Right renal cortex interstitium (tissue), 3 donors: ENCODE results near the gene SARDH. TPM values are rescaled to one million over a fixed set of nuclear protein-coding genes. Genes with fewer than 3 reads are reported as not detected.

Experiments used
- DNase-seq, 3 donors: peaks; one replicate each; pipeline ENCODE4 v3.0.0-alpha.2; 2013; ENCODE audit warnings: low read depth in 3 of 3, low spot score in 2 of 3
- polyA plus RNA-seq, 3 donors: library from polyadenylated mRNA; unstranded; fragments of 120-200 nt; gene quantifications; one replicate each; pipeline ENCODE4 v1.2.1, GENCODE V29; 2013; ENCODE audit not compliant: insufficient read length in 3 of 3

SARDH gene
- polyA plus RNA-seq, 3 donors = 7.9 to 9.5 (median 9.3) TPM

DNA sequence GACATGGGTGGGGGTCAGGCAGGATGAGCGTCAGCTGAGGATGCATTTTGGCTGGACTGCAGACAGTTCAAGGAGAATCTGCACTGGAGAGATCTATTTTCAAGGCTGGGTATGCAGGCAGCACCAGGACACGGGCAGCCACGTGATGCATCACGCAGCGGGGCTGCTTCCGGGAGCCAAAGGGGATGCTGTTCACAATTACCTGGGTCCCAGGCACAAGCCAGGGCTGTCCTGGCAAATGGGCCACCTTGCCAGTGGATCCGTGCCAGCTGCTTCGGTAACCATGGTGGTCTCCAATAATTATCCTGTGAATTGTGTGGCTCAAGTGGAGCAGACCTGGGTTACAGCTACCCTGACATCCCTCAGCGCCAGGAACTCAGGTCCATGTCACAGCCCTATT, 84.5 kb downstream of the SARDH start:
- DNase-seq = no peak

DNA sequence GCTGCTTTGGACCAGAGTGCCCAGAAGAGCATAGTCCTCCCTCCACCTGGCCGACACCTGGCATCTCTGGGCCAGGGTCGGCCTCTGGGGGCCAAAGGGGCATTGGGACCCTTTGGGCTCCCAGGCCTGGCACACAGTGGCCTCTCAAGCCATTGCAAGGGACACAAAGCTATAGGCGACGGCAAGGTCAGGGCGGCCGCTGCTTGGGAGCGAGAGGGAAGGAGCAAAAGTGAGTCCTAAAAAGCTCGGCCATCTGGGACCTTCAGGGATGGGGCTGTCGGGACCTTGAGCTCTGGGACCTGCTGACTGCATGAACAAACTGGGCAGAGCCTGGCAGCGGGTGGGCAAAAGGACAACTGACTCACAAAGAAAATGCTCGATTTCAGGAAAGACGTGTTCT, 88.1 kb downstream of the SARDH start:
- DNase-seq = no peak

DNA sequence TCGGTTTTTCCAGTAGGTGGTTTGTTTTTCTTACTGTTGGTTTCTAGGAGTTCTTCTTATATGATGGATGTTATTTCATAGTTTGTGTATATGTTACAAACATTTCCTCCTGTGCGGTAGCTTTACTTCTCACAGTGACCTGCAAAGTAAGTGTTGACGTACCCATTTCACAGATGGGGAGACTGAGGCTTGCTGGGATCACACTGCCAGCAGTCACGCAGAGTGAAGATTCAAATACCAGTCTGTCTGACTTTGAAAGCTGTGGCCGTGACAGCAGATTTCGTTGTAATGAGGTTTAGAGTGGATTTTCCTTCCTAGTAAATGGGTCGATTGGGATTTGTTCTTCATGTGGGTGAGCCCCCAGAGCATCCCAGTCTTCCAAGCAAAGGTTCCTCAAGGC, 89.0 kb downstream of the SARDH start:
- no peak for DNase-seq

DNA sequence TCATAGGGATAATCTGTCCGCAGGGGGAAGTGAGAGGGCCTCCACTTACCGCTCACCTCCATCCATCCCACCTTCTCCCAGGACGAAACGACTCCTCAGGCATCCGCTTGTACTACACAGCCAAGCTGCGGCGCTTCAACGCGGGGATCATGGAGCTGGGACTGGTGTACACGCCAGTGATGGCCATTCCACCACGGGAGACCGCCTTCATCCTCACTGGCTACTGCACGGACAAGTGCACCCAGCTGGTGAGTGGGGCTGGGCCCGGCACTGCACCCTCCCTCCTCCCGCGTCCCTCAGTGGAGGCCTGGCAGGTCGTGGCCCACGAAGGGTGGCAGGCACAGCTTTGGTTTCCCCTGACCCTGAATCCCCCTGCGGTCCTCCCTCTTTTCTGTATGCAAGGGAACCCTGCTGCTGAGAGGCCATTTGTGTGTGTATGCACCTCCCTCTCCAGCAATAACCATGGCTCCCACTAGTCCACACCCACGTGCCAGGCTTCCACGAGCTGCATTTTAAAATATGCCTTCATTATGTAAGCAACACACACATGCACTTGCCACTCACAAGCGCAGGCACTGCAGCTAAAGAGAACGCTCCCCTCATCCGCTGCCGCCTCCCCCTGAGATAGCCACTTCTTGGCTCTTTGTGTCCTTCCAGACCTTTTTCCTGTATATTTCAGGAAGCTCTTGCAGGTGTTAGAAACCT, 90.2 kb downstream of the SARDH start:
- no peak for DNase-seq

DNA sequence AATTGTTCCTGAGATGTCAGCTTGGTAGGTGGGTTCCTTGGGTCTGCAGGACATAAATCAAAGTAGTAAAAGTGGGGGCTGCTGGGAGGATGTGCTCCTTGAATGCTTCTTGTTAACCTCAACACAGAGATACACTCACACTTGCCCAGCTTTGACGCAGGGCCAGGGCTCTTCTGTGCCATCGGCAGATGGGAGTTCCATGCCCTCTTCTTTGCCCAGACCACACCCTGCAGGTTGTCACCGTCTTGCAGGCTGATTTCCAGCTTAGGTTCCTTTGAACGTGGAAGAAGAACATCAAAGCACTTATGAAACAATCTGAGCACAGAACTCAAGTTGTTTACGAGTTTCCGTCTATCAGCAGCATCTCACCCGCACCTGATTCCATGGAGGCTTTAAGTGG, 91.0 kb downstream of the SARDH start:
- DNase-seq = no peak

DNA sequence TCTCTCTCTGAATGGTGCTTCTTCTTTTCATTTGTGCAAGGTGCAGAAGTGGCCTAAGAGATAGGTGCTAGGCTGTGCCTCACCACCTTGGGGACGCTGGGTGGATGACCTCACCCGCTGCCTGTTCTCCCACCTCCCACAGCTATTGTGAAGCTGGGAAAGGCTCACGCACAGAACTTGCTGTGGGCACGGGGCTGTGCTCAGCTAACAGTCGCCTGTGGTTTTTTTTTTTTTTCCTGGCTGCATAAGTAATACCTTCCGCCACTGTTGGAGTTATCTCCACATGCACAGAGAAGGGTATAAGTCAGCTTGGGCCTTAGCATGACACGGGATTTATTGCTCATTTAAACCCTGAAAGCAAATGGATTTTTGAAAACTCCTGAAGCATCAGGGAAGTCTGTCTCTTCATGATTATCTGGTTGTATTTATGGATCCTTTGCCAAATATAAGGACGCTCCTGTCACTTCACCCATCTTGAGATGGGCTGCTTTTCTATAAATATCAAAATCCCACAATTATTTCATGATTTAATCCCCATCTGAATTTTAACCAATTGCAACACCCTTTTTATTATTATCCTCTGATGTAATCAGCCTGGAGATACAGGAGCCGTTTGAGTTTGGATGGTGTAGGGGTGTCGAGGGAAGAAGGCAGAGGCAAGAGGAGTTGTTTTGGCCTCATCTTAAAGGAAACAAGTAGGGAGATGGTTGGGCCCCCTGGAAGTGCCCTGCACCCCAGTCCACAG, 93.0 kb downstream of the SARDH start:
- DNase-seq = no peak

DNA sequence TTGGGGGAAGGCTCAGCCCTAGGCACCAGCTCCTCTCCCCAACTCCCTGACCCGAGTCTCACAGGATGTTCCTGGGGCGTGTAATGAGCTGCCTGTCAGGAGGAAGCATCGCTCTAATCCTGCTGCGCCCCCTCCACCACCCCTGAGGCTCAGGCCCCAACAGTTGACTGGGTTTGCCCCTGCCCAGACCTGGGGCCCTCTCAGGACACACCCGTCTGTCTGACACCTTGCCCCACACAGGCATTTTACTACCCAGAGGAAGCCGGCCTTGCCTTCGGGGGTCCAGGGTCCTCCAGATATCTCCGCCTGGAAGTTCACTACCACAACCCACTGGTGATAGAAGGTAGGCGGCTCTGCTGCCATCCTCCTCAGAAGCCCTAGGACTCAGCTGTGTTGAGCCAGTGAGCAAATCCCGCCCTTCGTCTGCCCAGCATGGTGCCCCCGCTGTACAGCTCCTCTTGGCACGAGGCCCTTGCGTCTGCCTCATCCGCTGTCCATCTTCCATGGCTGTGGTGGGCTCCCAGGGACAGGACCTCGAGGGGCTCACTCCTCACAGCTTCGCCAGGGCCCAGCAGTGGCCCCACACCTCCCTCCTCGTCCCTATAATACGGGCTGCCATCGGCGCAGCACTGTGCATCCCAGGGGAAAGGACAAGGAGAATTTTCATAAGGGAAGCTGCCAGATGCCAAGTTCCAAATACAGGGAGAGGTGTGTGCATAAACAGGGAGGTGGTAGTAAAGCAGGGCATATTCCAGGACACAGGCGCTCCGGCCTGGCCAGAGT, 94.0 kb downstream of the SARDH start:
- DNase-seq = no peak

DNA sequence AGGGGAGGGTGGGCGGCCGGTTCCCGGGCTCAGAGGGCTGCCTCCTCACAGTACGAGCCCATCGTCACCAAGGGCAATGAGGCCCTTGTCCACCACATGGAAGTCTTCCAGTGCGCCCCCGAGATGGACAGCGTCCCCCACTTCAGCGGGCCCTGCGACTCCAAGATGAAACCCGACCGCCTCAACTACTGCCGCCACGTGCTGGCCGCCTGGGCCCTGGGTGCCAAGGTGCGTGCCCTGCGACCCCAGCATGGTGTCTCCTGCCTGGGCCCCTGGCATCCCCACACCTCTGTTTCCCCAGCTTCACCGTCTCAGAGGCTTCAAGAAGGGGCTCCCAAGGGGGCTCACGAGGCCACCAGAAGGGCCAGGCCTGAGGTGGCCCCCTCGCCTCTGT, 94.8 kb downstream of the SARDH start:
- DNase-seq = no peak

DNA sequence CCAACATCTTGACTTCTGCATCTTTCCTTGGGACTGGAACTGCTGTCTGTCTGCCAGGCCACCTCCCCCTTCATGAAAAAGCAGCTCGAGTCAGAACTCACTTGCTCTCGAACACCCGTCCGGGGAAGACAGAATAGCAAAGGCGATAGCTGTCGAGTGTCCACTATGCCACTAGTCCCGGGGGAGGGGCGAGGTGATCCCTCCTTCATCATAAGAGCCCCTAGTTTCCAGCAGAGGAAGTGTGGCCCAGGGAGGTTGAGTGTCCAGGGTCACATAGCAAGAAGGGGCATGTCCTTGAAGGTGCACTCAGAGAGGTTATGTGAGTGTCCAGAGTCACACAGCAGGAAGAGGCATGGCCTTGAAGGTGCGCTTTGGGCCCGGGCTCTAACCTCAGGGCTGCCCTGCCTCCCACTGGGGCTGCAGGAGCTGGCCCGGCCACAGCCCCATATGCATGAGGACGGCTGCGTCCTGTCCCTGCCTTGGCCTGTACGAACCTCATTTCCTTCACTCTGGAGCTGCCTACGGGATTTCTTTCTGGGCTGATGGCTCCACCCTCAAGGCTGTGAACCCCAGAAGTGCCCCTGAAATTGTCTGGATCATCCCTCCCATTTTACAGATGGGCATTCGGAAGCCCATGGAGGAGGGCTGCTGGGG, 95.3 kb downstream of the SARDH start:
- DNase-seq = no peak

DNA sequence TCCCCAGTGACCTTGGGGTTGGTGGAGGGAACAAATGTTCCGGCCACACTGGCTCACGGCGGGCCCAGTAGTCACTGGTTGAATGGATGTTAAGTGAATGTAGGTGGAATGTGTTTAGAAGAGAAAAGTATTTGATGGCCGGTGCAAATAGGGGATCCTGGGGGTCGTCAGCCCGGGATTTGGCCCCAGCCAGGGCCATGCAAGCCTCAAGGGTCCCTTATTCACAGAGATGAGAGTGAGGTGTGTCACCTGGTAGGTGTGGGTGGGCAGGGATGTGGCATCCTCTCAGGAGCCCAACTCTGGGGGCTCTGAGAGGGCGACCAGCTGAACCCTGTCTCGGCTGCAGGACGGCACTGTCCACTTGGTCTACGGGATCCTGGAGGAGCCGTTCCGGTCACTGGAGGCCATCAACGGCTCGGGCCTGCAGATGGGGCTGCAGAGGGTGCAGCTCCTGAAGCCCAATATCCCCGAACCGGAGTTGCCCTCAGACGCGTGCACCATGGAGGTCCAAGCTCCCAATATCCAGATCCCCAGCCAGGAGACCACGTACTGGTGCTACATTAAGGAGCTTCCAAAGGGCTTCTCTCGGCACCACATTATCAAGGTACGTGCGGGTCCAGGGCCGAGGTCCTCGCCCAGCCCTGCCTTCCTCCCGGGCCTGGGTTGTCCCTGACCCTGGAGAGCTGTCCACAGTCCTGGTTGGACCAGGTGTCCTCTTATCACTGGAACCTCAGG, 96.1 kb downstream of the SARDH start:
- no peak for DNase-seq

DNA sequence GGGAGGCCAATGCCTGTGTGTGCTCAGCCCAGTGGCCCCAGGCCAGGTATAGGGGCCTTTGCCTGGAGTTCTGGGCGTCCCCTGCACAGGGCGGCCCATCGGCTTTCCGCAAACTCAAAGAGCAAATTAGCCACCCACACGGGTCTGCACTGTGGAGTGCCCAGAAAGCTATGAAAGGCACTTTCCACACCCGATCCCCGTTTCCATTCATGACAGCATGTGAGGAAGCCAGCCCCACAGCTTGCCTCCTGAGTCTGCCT, 96.8 kb downstream of the SARDH start:
- no peak for DNase-seq

DNA sequence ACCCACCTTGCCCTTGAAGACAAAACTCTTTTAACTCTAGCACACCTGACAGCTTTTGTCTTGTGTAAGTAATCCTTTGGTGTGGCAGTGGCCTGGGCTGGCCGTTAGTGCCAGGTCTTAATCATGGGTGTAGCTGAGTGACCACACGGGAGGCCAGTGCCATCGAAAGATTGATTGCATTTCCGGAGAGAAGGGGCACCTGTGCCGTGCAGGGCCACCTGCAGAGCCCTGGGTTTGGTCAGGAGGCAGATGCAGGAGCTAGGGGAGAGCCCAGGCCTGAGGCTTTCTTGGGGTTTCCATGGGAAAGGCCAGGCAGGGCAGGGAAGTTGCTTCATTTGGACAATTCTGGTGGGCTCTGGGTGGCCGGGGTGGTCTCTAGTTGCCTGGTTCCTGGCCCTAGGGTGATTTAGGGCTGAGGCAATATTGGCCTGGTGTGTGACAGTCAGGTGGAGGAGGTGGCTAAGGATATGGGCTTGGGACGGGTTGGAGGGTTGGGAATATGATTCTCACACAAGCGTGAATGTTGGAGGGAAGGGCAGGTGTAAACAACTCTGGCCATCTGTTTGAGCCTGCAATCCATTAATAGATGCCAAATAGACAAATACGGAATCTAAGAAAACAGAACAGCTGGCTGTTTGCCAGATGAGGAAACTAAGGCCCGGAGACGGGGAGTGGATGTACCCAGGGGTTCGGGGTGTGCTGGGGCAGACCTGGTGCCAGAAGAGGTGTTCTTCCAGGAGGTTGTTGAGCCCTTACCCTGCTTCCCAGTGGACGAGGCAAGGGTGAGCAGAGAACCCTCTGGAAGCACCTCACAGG, 97.4 kb downstream of the SARDH start:
- DNase-seq = no peak

DNA sequence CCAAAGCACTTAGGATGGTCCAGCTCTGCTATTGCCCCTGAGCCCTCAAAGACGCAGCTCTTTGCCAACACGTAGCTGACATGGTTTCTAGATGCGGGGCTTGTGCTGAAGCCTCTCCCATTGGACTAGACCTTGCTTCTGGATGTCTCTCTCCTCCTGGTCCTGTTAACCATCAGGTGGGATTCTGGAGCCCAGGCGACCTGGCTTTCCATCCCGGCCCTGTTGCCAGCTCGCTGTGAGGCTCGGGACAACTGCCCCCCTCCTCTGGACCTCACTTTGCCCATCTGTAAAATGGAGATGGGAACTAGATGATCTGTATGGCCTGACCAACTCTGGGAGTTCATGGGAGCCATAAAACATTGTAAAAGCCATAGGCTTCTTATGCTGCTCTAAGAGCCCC, 98.0 kb downstream of the SARDH start:
- DNase-seq = no peak

DNA sequence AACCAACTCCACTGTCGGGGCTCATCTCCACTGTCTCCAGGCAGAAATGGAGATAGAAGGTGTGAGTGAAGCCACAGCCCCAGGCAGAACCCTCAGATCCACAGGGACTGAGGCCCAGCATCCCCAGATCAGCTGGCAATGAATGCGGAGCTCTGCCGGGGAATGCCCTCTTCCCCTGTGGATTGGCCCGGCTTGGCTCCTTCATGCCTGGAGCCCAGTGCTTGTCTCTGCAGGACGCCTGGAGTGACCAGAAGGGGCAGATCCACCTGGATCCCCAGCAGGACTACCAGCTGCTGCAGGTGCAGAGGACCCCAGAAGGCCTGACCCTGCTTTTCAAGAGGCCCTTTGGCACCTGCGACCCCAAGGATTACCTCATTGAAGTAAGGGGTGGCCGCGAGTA, 98.5 kb downstream of the SARDH start:
- DNase-seq = no peak

DNA sequence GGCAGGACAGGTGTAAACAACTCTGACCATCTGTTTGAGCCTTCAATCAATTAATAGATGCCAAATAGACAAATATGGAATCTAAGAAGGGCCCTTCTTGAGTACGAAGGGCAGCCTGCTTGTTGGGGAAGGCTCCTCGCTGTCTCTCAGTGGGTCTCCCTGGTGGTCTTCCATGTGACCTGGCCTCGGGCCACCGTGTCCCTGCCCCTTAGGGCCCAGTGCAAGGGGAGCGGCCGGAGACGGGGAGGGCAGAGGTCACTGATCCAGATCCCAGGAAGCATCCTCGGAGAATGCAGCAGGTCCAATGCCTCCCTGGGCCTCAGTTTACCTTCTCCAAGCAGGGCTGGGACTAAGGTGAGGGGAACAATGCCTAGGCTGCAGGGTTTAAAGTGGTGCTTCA, 99.4 kb downstream of the SARDH start:
- no peak for DNase-seq

DNA sequence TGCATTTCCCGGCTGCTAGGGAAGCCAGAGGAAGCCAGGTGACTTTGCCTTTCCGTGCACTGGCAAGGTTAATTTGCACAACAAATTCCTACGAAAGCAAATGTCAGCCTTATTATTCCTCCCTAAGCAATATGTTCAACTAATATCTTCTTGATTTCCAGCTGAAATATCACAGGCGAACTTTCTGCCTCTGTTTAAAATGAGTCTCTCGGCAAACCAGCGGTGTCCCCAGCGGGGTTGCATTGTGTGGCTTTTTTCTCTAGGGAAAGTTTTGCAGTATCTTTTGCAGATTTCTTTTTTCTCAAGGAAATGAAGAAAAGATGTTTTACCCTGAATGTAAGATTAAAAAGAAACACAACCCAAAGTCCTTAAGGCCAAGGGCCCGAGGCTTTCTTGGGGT, 100.1 kb downstream of the SARDH start:
- no peak for DNase-seq

DNA sequence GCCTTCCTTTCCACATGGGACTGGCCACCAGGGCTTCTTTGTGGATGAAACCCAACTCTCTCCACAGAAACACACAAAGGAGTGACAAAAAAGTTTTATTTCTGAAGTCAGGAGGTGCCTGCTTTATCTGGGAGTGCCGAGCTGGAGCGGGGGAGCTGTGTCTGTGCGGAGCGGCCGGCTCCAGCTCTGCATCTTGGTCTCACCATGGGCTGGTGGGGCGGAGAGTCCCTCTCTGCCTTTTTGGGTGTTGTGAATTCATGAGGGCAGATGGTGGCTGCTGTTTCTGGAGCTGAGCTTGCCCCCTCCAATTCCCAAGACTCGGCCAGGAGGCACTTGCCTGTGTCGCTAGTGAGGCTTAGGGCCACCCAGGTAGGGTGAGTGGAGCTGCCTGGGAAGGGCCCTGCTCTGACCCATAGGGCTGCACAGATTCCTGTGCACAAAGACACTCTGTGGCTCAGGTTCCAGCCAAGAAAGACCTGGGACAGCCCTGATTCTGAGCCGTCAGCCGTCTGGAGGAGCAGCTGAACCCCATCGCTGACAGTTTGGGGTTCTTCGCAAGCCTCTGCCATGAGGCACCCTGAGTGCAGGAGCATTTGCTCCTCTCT, 100.6 kb downstream of the SARDH start:
- no peak for DNase-seq

DNA sequence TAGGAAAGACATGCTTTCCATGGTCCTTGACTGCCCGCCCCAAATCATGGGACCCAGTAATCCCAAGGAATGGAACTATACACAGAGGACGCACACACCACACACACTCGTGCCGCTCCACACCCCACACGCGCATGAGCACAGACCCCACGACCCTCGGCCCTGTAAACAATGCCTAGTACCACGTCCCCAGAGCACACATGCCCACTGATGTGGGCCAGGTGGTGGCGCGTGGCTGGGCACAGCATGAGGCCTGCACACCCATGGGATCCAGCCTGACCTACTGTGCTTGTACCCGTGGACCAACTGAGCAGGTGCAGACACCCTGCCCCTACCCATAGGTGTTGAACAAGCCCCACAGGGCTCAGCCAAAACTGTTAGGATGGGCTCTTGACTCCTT, 101.2 kb downstream of the SARDH start:
- no peak for DNase-seq
